Smooth muscle cell (in vitro differentiated cells): ENCODE results near the gene FGF14. TPM values are rescaled to one million over a fixed set of nuclear protein-coding genes. Genes with fewer than 3 reads are reported as not detected.
"Not testable (repeated sequence)": the region's sequence is repeated elsewhere in the genome, so short reads cannot be mapped to it uniquely, and the experiment has no call there.

Experiments used
- DNase-seq: peaks from one replicate; lab custom pipeline; 2025; ENCODE audit not compliant: unreplicated experiment; lab: John Stamatoyannopoulos, UW
- H2AFZ ChIP-seq: fragments of 200-600 bp; sonication (generic); 2 replicates; pipeline ENCODE4 v1.6.0; 2016; ENCODE audit warnings: antibody characterized with exemption, low read depth, mild to moderate bottlenecking
- H3F3A ChIP-seq: fragments of 200-600 bp; sonication (generic); 2 replicates; pipeline ENCODE4 v1.6.0; 2017; ENCODE audit warnings: antibody characterized with exemption, low read depth
- H3K27ac ChIP-seq: fragments of 200-600 bp; sonication (generic); 2 replicates; pipeline ENCODE4 v1.5.1; 2016; ENCODE audit warnings: low read depth, mild to moderate bottlenecking
- H3K27me3 ChIP-seq: fragments of 200-600 bp; sonication (generic); 2 replicates; pipeline ENCODE4 v1.6.1; 2016; ENCODE audit warnings: low read depth, mild to moderate bottlenecking
- H3K36me3 ChIP-seq: fragments of 200-600 bp; sonication (generic); 2 replicates; pipeline ENCODE4 v1.5.1; 2016; ENCODE audit warnings: low read depth
- H3K4me1 ChIP-seq: fragments of 200-600 bp; sonication (generic); 2 replicates; pipeline ENCODE4 v1.5.1; 2016; ENCODE audit warnings: low read depth
- H3K4me2 ChIP-seq: fragments of 200-600 bp; sonication (generic); 2 replicates; pipeline ENCODE4 v1.6.0; 2016; ENCODE audit warnings: mild to moderate bottlenecking
- H3K4me3 ChIP-seq: fragments of 200-600 bp; sonication (generic); 2 replicates; pipeline ENCODE4 v1.5.1; 2016; ENCODE audit warnings: mild to moderate bottlenecking
- H3K79me2 ChIP-seq: fragments of 200-600 bp; sonication (generic); 2 replicates; pipeline ENCODE4 v1.6.0; 2016; ENCODE audit warnings: low read depth, mild to moderate bottlenecking
- H3K9ac ChIP-seq: fragments of 200-600 bp; sonication (generic); 2 replicates; pipeline ENCODE4 v1.6.0; 2016; ENCODE audit warnings: low read depth
- H3K9me3 ChIP-seq: fragments of 200-600 bp; sonication (generic); replicated peaks from 2 replicates; pipeline ENCODE4 v1.5.1; 2016; ENCODE audit warnings: low read depth
- H4K20me1 ChIP-seq: fragments of 200-600 bp; sonication (generic); 2 replicates; pipeline ENCODE4 v1.6.0; 2016; ENCODE audit warnings: low read depth
- WGBS: methylation state at CpG from one replicate; pipeline ENCODE4 v1.1.7; 2016; ENCODE audit warnings: low lambda C conversion rate; 5-methylcytosine and 5-hydroxymethylcytosine counted together
- polyA plus RNA-seq: library from polyadenylated mRNA; unstranded; fragments of >200 nt; fragmentation: Nextera tagmentation; extraction: Ambion mirVana; gene quantifications from 2 replicates; pipeline ENCODE4 v1.2.1, GENCODE V29; 2016
- total RNA-seq: library from RNA; depleted of rRNA; stranded (reverse); fragments of >200 nt; gene quantifications from 2 replicates; pipeline ENCODE4 v1.2.3, GENCODE V29; 2014
- TF ChIP-seq, protein P1 (sequence below): fragments of 200-600 bp; sonication (generic); IDR thresholded peaks from 2 replicates; pipeline ENCODE4 v1.5.1; 2017; ENCODE audit warnings: borderline replicate concordance, mild to moderate bottlenecking, antibody characterized with exemption; ENCODE audit not compliant: insufficient read depth, poor library complexity, severe bottlenecking

FGF14 gene
- total and polyA plus RNA-seq, 2 experiments from 2014 or later: 0.23 TPM; not detected in 1

DNA sequence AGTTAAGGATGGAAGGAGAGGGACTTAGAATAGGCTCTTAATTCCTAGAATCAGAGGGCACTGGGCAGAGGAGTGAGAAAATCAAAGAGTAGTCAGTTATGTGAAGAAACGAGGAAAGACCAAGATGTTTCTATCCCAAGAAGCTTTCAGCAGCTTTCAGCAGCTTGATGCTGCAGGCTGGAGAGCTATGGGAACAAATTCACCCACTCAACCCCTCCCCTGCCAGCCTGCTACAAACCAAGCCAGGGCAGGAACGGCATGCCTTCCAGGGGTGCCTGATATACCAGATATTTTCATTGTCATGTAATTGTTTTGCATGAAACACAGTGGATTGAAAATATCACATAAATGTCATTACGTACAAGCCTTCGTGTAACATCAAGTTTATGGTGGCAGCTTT is 262.2 kb downstream of the FGF14 start:
- no peaks in the 10 kb centered on the region for H3K4me1 ChIP-seq
- H3K27ac ChIP-seq: no peak overlapping the region
- H3K79me2 ChIP-seq: no peaks in the 10 kb centered on the region
- H3K36me3 ChIP-seq: no peaks in the 10 kb centered on the region
- no peak for DNase-seq
- H3F3A ChIP-seq: no peaks in the 10 kb centered on the region
- no peak overlapping the region for H2AFZ ChIP-seq
- H3K27me3 ChIP-seq: no peaks in the 10 kb centered on the region
- H3K9me3 ChIP-seq: no peaks in the 10 kb centered on the region
- 77% methylated on average over 4 of the region's 4 CpGs for WGBS
- no peak overlapping the region for H3K4me2 ChIP-seq
- H3K9ac ChIP-seq: no peak overlapping the region
- no peaks in the 10 kb centered on the region for H4K20me1 ChIP-seq
- no peak overlapping the region for H3K4me3 ChIP-seq
- TF ChIP-seq, protein P1, sequence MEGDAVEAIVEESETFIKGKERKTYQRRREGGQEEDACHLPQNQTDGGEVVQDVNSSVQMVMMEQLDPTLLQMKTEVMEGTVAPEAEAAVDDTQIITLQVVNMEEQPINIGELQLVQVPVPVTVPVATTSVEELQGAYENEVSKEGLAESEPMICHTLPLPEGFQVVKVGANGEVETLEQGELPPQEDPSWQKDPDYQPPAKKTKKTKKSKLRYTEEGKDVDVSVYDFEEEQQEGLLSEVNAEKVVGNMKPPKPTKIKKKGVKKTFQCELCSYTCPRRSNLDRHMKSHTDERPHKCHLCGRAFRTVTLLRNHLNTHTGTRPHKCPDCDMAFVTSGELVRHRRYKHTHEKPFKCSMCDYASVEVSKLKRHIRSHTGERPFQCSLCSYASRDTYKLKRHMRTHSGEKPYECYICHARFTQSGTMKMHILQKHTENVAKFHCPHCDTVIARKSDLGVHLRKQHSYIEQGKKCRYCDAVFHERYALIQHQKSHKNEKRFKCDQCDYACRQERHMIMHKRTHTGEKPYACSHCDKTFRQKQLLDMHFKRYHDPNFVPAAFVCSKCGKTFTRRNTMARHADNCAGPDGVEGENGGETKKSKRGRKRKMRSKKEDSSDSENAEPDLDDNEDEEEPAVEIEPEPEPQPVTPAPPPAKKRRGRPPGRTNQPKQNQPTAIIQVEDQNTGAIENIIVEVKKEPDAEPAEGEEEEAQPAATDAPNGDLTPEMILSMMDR: no peak

DNA sequence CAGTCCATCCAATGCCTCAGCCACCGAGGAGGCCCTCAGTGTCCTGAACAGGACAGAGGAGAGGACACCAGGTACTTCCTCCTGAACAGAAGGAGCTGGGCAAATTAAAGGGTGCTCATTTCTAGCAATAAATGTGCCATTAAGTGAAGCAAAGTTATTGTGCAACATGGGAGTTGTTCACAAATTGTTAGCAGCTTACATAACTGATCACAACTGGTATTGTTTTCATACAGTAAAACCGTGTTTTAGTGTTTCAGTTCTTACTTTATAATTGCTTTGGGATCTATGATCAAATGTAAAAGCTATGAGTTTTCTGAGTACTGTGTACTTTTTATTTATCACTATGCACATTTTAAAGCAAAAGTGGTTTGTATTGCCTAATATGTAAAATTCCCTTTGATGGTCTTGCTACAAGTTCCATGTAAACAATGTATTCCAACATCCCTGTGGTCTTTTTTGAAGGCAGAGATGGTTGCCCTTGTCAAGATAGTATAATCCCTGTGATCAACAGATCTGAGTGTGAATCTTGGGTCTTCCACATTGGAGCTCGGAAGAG is 263.1 kb downstream of the FGF14 start:
- no peaks in the 10 kb centered on the region for H3K36me3 ChIP-seq
- H3K9ac ChIP-seq: no peak overlapping the region
- TF ChIP-seq, protein P1: no peak
- no peak overlapping the region for H3K4me3 ChIP-seq
- no peaks in the 10 kb centered on the region for H3K27me3 ChIP-seq
- no peak overlapping the region for H3K27ac ChIP-seq
- H3K4me2 ChIP-seq: no peak overlapping the region
- DNase-seq: no peak
- no peaks in the 10 kb centered on the region for H3F3A ChIP-seq
- 67% methylated on average over 3 of the region's 3 CpGs for WGBS
- no peaks in the 10 kb centered on the region for H4K20me1 ChIP-seq
- H2AFZ ChIP-seq: no peak overlapping the region
- no peaks in the 10 kb centered on the region for H3K79me2 ChIP-seq
- H3K9me3 ChIP-seq: no peaks in the 10 kb centered on the region
- no peaks in the 10 kb centered on the region for H3K4me1 ChIP-seq

DNA sequence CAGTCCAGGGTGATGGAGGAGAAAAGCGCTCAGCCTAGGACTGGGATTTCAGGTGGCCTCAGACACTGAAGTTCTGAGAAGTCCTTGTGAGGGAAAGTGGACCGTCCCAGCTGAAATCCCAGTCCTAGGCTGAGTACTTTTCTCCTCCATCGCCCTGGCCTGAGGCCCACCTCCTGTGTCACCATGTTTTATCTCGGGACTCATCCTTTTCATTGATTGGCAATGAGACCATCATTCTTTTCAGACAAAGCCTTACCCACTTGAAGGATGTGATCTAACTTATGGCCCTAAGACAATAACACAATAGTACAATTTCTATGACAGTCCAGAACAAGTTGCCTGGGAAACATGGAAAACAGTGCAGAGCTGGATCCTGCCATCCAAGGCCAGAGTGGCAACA is 263.9 kb downstream of the FGF14 start:
- H3K36me3 ChIP-seq, H3K4me2 ChIP-seq, H3F3A ChIP-seq, H3K4me1 ChIP-seq, H3K27ac ChIP-seq, H3K4me3 ChIP-seq, H3K9ac ChIP-seq, H2AFZ ChIP-seq, H3K9me3 ChIP-seq, H3K27me3 ChIP-seq, H3K79me2 ChIP-seq, DNase-seq, H4K20me1 ChIP-seq: not testable (repeated sequence)
- 92% methylated on average over 4 of the region's 4 CpGs for WGBS

DNA sequence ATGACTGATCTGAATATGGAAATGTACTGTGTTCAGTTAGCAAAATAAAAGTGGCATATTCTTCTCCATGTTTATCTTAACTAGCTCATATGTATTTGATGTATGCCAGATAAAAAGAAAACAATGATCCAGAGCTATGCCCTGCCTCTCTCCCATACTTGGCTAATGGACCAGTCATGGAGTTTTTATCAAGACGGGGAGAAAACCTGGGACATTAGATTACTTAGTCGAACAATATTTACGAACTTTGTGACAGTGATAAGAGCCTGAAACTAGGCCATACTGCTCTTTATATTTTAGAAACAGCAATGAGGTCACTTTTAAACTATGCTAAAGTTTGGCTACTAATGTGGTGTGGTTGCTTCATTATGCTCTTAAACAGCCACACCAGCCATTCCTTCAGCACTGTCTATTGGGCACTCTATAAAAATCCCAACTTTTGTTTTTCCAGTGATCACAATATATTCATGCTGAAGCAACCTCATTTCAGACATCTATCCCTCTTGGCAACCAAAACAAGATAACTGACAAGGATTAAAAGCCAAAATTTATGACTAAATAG is 265.0 kb downstream of the FGF14 start:
- no peak for DNase-seq
- H3K4me2 ChIP-seq: no peak overlapping the region

More for the DNA sequence above, 265.0 kb downstream of the FGF14 start:
- H3K9me3 ChIP-seq: no peaks in the 10 kb centered on the region
- 63% methylated on average over 3 of the region's 3 CpGs for WGBS
- H3K36me3 ChIP-seq: no peaks in the 10 kb centered on the region
- H3K4me1 ChIP-seq: no peaks in the 10 kb centered on the region
- no peaks in the 10 kb centered on the region for H4K20me1 ChIP-seq
- no peak overlapping the region for H3K9ac ChIP-seq
- H2AFZ ChIP-seq: peak overlapping the region; percentile 23
- H3K27me3 ChIP-seq: no peaks in the 10 kb centered on the region
- no peaks in the 10 kb centered on the region for H3F3A ChIP-seq
- no peak overlapping the region for H3K27ac ChIP-seq
- no peaks in the 10 kb centered on the region for H3K79me2 ChIP-seq
- H3K4me3 ChIP-seq: no peak overlapping the region
- TF ChIP-seq, protein P1: no peak
